ENCODE measurements around the gene UNC80.

- TF ChIP-seq CTCF (IDR thresholded peaks at IDR 0.05): no peak
- no peak for TF ChIP-seq EZH2 (IDR thresholded peaks at IDR 0.05; ENCODE audit: borderline replicate concordance, insufficient read depth, low read depth, low read length, poor library complexity, severe bottlenecking)
Observed at GRCh38 chr2:209929369-209929768, 157.7 kb downstream of the UNC80 start.

All from B cell (primary cell).